Left ventricle myocardium superior (tissue), 1 donor: ENCODE data around the gene SIAH3. TPM values are rescaled to one million over a fixed set of nuclear protein-coding genes. Genes with fewer than 3 reads are reported as not detected.

Experiments used
- ATAC-seq: fragments of 200-7000 bp; cut with Tn5 transposase; one replicate; pipeline ENCODE4 v1.9.1; 2020; ENCODE audit warnings: mild to moderate bottlenecking, moderate library complexity
- DNase-seq: peaks from one replicate; pipeline ENCODE4 v3.0.0-alpha.2; 2020
- intact Hi-C: fragments of 100-400 bp; cut with micrococcal nuclease; formaldehyde crosslinking; loops from one replicate; pipeline ENCODE4 v1.11.0; 2022
- total RNA-seq: library from RNA; stranded (reverse); fragmentation: NEBNext Ultra II Directional; extraction: Animal tissue kit (Norgen Biotek cat#: 25700); gene quantifications from one replicate; pipeline ENCODE4 v1.2.1, GENCODE V29; 2021
- donor health status: DM: no; HTN: yes; CAD: no; lungs with severe emphysema.

The SIAH3 gene
- total RNA-seq, 1 donor from 2014 or later, result not detected

DNA sequence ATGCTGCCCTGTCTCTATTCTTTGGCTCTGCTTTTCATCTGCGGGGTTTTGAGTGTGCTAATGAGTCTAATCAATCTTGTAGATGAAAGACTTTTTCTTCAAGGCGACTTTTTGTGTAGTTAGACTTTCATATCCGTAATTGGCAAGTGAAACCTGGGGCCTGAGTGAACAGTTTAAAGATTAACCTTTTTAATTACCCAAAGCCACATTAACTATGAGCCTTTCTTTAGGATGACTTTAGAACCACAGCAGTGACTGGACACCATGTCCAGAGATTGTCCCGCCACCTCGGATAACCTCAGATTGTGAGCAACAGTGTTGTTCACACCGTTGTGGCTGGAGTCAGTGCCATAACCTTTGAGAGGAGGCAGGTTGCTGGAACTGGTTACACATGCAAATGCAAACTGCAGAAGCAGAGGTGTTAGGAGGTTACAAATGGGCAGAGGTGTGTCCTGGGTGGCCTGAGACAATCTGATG is 58.7 kb downstream of the SIAH3 start:
- ATAC-seq, result no peak
- intact Hi-C loops, result no loop called here
- no peak for DNase-seq

DNA sequence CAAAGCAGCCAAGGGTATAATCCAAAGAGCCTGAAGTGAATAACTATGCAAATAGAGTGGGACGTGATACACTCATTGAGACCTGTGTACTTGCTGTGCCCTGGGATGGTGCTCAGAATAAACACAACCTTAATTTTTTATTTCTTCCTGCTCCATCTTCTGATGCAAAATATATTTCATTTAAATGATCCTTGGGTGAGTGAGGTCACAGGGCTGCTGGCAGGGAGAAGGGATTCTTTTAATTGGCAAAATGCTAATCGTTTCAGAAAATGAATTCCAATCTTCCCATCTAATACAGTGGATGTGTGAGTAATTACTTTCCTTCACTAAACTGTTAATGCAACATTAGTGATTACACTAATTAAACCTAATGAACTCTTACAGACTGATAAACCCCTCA is 63.5 kb downstream of the SIAH3 start:
- DNase-seq (no peak), ATAC-seq (no peak)
- intact Hi-C loops, result no loop called here

DNA sequence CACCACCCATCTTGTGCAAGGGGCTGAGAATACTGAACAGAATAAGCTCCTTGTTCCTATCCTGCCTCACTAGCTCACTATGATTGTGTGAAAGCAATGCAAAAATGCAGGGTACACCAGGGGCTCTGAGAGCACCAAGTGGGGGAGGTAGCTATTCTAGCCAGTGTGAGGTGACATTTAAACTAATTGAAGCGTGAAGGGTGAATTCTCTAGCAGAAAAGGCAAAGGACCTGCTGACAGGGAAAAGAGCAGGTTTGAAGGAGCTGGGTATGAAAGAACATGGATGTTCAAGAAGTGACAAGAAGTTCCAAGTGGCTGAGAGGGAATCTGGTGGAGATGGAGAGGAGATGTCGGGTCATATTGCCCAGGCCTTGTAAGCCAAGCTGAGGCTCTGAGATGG is 64.2 kb downstream of the SIAH3 start:
- DNase-seq, result no peak
- no peak for ATAC-seq
- intact Hi-C loops, result no loop called here

DNA sequence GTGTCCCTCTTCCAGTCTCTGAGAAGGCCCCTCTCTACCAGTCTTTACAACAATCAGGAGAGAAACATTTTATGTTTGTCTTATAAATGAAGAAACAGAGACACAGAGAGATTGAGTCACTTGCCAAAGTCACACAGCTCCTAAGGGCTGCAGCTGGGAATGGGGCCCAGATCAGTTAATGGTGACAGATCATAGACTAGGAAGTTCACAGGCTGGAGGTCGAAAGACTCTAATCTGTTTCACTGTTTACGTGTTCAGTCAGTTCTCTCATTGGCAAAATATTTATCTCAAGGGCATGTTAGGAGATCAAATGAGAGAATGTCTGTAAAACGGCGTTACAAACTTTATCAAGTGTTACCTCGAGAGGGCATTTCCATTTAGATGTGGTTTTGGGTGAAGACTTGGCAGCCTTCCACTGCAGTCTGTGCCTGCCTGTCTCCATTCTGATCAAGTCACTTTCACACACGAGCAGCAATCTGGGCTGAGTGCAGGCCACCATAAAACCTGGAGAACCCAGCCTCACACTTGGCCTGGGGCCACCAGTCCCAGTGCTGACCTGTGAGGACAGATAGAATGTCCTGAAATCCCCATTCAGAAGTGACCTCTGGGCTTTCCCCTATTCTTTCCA is 65.1 kb downstream of the SIAH3 start:
- DNase-seq (peak; percentile 46), ATAC-seq (peak; percentile 53)
- intact Hi-C loops, result no loop called here

DNA sequence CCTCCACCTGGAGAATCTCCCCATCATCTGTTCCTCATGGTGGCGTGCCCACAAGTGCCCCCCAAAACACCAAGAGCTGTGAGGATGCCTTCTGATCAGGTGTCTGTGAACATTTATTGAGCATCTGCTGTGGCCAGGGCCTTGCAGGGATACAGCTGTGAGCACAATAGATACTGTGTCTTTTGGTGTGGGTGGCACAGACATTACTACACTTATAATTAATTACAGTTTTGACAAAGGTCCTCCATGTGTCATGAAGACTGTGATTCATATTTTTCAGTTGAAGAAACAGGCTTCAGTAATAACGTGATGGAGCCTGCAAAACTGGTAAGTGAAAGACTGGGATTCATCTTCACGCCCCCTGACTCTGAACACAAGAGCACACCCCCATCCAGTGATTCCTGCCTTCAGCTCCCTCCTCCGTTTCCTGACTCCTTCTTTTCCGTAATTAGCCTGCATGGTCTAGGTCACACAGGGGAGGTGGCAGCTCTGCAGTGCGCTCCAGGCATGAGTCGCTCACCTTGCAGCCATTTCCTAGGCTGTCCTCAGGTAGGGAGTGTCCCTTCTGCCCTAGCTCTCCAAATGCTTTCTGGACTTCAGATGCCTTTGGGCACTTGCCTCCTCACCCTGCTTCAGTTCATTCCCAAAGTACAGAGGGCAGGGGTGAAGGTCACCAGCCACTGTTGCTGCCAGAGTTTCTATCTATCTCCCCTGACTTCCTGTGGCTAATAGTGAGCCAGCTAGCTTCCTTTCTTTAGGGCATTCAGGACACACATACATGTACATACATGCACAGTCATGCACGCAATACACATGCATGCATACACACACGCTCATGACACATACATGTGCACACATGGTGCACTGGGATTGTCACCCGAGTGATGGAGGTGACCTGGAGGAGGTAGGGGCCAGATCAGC is 66.5 kb downstream of the SIAH3 start:
- ATAC-seq, result no peak
- intact Hi-C loops, result no loop called here
- no peak for DNase-seq

DNA sequence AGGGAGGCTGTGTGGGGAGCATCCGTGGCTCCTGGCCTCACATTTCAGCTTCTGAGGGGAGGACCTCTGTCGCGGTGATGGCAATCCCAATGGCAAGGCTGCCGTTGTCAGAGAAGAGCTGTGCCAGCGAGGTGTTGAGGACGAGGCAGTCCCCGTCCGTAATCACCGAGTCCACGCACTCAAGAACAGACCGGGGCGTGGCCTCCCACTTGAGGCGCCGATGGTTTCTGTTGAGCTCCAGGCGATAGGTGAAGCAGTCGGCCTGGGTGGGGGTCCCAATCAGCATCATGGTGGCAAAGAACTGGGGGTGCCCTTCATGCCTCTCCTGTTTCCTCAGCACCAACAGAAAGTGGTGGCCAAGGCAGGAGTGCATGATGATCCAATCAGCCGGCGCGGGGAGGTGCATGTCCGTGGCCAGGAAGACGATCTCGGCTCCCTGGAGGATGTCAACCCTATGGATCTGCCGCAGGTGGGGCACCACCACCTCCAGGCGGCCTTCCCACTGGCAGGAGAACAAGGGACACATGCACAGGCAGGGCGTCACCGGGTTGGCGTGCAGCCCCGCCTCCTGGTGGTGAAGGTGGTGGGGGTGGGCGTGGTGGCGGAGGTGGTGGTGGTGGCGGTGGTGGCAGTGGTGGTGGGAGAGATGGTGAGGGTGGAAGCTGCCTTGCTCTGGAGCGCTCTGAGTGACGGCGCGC is 68.1 kb downstream of the SIAH3 start:
- DNase-seq (peak; percentile 31), ATAC-seq (no peak)
- intact Hi-C loops, result no loop called here

DNA sequence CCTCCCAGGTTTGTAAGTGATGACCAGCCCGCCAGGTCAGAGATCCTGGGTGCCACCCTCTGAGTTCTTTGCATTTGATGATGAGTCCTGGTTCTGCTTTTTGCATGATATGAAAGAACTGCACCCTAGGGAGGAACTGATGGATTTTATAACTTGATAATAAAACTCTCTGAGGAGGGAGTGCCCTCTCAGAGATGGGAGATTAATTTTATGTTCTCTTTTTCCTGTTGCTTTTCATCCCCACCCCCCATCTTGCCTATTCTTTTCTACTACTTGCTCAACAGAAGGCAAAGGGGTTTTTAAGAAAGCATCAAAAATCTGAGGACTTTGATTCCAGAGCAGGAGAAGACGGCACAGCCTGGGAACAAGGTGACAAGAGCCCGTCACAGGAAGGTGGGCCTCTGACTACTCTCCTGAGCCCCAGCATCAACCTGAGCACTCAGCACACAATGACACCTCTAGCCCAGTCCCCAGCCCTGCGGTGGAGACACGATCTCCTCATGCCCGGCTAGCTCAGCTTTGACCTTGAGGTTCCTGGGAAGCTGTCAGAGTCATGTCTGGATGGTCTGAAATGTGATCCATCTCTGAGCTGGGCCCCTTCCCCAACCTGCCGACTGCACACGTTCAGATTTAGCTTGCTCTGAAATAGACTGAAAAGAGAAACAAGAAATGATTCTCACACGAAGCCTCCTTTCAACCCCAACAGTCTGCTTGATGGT is 69.1 kb downstream of the SIAH3 start:
- intact Hi-C loops, result no loop called here
- DNase-seq, result no peak
- no peak for ATAC-seq

DNA sequence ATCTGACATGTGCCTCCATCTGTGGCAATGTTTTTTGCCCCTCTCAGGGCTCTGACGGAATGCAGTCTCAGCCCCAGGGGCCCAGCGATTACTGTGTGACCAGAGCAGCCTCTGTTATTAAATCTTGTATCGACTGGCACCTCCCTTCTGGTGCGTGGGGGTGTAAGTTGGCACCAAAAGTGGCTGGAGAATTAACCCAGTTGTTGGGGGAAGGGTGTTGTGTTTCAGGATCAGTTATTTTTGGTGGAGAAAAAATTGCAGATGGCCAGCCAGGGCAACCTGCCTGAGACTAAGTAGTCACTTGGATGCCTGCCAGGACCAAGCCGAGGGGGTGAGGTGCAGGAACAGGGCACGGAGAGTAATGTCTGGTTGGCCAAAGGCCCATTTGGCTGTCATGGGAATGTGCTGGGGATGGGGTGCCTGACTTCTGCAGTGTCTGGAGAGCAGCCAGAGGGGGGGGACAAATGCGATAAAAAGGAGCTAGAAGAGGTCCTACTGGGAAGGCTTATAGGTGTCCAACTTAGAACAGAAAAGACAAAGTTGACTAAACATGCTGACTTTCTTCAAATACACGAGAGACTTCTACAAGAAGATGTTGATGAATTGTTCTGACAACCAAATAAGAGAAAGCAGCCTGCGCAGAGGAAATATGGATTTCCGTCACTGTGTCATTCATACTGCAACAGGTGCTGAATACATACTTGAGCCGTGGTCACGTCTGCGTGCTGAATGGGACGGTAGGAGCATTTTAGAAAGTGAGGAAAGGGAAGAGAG is 69.8 kb downstream of the SIAH3 start:
- intact Hi-C loops, result no loop called here
- DNase-seq, result peak; percentile 80
- ATAC-seq, result peak; percentile 93

DNA sequence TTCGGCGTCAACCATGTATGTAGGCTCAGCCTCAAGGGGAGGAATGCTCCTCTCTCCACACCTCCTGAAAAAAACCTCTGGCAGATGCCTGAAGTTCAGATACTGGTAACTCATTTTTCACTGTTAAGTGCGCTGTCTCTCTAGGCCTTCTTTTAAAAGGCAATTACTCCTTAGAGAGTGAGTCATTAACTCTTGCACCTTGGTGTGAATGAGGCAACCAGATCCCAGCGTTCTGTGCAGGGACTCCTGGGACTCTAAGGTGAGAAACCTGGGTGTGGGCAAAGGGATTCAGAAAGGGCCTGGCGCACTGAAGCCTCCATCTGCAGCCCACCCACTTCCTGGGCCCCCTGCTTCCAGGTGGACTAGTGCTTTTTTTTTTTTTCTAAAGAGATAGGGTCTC is 71.7 kb downstream of the SIAH3 start:
- intact Hi-C loops, result no loop called here
- DNase-seq (no peak), ATAC-seq (no peak)

DNA sequence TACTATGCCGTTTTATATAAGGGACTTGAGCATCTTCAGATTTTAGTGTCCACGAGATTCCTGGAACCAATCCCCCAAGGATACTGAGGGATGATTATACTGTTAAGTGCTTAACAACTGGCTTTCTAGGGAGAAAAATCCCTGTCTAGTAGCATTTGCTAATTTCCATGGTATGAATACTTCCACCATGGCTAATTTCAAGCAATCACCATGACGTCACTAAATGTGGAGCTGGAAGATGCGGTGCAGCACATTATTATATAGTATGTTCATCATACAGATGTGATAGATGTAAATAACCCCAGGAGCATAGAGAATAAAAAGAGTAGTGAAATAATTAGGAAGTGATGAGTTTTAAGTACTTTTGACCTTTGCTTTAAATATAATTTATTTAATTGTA is 72.7 kb downstream of the SIAH3 start:
- no peak for ATAC-seq
- no peak for DNase-seq
- intact Hi-C loops, result no loop called here

DNA sequence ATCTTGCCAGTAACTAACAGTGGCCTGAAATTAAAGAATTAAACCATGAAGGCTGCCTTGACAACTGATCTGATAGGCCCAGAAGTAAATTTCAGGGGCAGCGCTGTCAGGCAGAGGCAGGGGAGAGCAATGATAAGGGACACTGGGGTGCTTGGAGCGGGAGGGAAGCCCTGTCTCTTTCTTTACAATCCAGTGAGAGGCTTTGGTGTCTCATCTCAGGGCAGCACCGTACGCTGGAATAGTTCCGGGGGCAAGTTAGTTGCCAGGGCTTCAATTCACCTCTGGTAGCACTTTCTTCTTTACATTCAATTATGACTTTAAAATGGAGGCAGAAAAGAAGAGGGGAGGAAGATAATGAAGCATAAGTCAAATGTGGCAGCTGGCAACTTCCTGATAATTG is 74.8 kb downstream of the SIAH3 start:
- DNase-seq (no peak), ATAC-seq (no peak)
- intact Hi-C loops, result no loop called here

DNA sequence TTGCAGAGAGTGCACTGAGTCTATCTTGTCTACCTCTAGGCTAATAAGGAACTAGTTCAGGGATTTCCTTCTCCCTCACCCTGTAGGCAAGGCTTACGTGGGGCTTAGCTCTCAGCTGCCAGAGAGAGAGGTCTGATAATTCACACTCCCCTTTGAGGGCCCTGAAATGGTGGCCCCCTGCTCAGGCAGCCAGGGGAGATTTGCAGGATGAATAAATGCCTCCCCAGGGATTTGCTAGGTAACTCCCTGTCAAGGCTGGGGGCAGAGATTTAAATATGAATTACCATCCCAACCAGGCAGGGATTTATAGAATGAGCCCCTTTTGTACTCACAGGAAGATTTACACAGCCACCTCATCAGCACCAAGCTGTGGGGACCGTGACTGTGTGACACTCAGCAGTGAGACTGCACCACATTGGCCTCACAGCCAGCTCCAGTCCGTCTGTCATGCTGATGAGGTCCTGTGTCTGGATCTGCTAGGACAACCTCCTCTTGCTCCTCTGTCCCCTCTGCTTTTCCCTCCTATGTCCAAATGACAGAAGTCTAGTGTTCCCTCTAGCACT is 76.1 kb downstream of the SIAH3 start:
- DNase-seq (no peak), ATAC-seq (no peak)
- intact Hi-C loops, result no loop called here

DNA sequence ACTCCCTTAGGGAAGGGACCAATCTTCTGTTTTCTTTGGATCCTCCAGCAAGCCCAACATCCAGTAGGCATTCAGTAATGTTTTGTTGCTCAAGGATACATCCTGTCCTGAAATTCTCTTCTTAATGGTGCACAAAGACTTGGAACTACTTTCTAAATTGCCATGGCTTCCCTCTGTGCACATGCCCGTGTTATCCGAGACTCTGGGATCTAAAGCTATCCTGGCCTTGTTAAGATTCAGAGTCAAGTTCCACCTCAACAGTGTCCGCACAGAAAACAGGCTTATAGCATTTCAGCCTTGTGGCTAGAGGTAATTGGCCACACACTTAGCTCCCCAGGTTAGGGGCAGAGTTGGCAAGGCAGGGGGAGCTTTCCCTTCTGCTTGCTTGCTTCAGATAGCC is 77.6 kb downstream of the SIAH3 start:
- intact Hi-C loops, result no loop called here
- DNase-seq, result no peak

DNA sequence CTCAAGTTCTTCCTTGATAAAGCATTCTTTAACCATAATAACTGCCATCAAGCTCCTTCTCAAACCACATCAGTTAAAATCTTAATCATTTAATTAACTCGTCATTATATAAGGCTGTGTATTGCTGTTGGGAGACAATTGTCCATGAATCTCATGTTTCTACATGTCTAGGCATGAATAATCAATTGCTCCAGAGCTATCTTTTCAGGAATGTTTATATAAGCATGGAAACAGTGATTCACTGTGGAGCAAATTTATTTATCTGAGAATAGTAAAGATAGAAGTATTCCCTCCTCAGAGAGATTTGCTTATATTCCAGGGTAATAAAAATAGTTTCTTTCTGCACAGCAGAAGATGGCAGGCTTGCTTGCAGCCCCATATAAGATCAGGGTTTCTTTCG is 78.3 kb downstream of the SIAH3 start:
- intact Hi-C loops, result no loop called here
- ATAC-seq (no peak), DNase-seq (no peak)

More for the DNA sequence above, 77.6 kb downstream of the SIAH3 start:
- ATAC-seq, result no peak

DNA sequence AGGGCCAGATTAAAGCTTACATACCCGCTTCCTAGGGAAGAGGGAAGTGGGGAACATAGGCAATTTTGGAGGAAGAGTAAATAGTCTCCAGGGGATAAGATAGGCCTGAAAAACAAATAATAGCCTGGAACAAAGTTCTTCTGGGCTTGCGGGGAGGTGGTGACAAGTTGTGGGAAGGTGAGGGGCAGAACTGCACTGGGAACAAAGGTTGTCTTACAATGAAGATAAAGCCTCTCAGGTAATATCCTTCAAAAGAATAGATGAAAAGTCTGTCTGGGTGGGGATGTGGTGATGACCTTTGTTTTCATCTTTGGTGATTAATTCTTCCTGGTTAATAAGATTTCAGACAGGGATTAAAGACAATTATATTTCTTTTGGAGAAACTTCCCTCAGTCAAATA is 80.7 kb downstream of the SIAH3 start:
- no peak for ATAC-seq
- no peak for DNase-seq
- intact Hi-C loops, result no loop called here

DNA sequence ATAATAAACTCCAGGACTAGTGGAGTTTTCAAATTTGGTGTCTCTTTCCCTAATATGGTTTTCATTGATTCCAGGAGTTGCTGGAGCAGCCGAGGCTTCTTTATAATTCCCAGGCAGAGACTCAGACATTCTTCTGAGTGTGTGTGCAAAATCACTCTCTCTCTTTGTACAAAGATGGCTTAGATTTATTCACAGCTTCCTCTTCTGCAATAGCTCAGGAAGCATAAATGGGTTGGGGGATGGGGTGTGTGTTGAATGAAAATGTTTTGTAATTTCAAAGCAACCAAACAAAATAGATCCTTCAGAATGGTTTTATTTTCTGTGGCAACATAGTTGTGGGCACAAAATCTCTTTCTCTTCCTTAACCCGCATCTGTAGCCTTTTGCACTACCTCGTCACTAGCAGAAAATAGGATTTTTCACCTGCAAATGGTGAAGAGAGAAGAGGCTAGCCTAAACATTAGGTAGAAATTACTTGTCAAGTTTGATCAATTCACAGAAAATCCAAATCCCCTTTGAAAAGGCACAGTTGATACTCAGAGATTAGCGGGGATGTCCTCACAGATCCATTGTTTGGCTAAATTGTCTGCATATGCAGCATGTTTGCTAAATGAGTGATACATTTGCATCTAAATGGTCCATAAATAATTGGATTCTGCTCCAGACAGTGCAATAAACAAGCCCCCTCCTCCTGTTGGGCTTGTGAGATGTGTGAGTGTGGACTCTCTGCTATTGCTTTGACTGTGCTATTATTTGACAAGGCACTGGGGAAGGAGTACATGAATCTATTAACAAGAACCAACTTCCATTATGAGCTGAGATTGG is 82.7 kb downstream of the SIAH3 start:
- DNase-seq (no peak), ATAC-seq (no peak)
- intact Hi-C loops, result no loop called here

DNA sequence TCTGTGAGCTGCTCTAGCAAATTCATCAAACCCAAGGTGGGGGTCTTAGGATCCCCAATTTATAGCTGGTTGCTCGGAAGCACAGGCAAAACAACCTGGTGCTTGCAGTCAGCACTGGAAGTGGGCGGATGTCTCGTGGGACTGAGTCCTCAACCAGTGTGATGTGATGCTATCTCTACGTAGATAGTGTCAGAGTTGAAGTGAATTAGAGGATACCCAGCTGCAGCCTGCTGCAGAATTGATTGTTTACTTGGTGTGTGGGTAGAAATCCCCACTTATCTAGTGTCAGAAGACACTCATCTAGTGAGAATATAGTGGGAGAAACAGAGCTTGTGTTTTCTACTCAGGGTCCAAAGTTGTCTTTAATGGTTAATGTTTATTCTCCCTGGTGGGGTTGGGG is 86.1 kb downstream of the SIAH3 start:
- DNase-seq (no peak), ATAC-seq (no peak)
- intact Hi-C loops, result no loop called here

DNA sequence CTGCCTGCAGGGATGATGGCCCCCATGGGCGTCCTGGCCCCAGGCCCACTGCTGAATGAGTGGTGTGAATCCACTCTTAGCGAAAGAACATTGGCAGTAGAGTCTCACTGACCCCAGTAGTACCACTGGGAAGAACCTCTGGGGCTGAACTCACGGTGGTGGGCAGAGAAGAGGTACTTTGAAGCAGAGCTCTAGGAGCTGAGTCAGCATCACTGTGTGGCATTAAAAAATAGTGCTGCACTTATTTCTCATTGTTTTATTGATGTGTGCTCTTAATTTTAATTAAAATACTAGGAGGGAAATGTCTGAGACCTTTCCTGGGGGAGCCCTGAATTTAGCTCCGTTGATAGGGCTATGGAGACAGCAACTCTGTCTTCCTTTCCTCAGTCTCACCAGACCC is 88.1 kb downstream of the SIAH3 start:
- ATAC-seq (no peak), DNase-seq (no peak)
- intact Hi-C loops, result no loop called here
